ENCODE measurements around the gene MEX3C. TPM values are rescaled to one million over a fixed set of nuclear protein-coding genes. Genes with fewer than 3 reads are reported as not detected.

MEX3C gene
- total and polyA plus RNA-seq, 2 of the 4 experiments (the other 2 are of a cell fraction) = 26.0 to 50.9 TPM

GRCh38 chr18:51162617-51163016, 34.9 kb downstream of the MEX3C start:
- Histone ChIP-seq H4K8ac (ENCODE audit: low read depth in 2 of 2, low read length in 2 of 2) (no peak overlapping the region), H2AFZ (replicated peaks; ENCODE audit: low read length, poor library complexity) (no peak overlapping the region), H3K9me1 (ENCODE audit: insufficient read depth, low read length) (peaks cover 3% of the 10 kb centered on the region; the same call in 1 of the 2 replicates), H2BK15ac (ENCODE audit: low read depth, low read length) (no peak overlapping the region), H3K4me1 (ENCODE audit: control insufficient read depth, insufficient read depth, low read length) (no peaks in the 10 kb centered on the region), H4K91ac (ENCODE audit: insufficient read depth, low read depth, low read length) (no peak overlapping the region), H2AK9ac (replicated peaks; ENCODE audit: low read depth, low read length, poor library complexity) (no peak overlapping the region), H2BK120ac (ENCODE audit: low read depth, low read length) (no peak overlapping the region), H3K36me3 (ENCODE audit: control insufficient read depth, insufficient read depth, low read length) (no peaks in the 10 kb centered on the region), H2BK5ac (ENCODE audit: low read depth, low read length, poor library complexity, severe bottlenecking) (no peak overlapping the region), H3K56ac (ENCODE audit: extremely low read depth, insufficient read depth, low read length) (no peak overlapping the region), H4K5ac (ENCODE audit: low read depth, low read length) (no peak overlapping the region), H3K79me1 (ENCODE audit: low read depth in 1 of 2, low read length in 2 of 2) (no peaks in the 10 kb centered on the region), H3K9ac (ENCODE audit: low read depth, low read length) (no peak overlapping the region), H3K4me2 (ENCODE audit: low read depth, low read length) (no peak overlapping the region), H3K27me3 (ENCODE audit: control insufficient read depth, insufficient read depth, low read length) (no peaks in the 10 kb centered on the region), H3K9me3 (ENCODE audit: control insufficient read depth, insufficient read depth, low read length) (no peaks in the 10 kb centered on the region), H2AK5ac (ENCODE audit: low read depth, low read length) (no peak overlapping the region), H3K18ac (ENCODE audit: low read depth, low read length) (no peak overlapping the region), H2BK20ac (ENCODE audit: low read depth, low read length) (no peak overlapping the region), H3K23ac (ENCODE audit: low read depth, low read length) (no peak overlapping the region), H3K14ac (replicated peaks; ENCODE audit: low read depth, low read length) (no peak overlapping the region), H4K20me1 (ENCODE audit: insufficient read depth, low read length) (no peaks in the 10 kb centered on the region), H3K4me3 (ENCODE audit: insufficient read depth, low read depth, low read length) (no peak overlapping the region), H3K27ac (ENCODE audit: insufficient read depth, low read length) (no peak overlapping the region), H3K4ac (ENCODE audit: low read depth, low read length) (no peak overlapping the region)
- CTCF ChIA-PET = no interaction called here
- ATAC-seq (ENCODE audit: low read depth) (no peak), DNase-seq (no peak)
- intact Hi-C loops (cut with micrococcal nuclease) = no loop called here
- WGBS, 2 experiments (ENCODE audit: extremely low coverage in 2 of 2, insufficient read length in 1 of 2) = no CpG with 5 or more reads among the region's 3 CpGs
- dilution Hi-C loops (cut with HindIII; ENCODE audit: low sequenced_read_pairs, unreplicated experiment) = no loop called here
- in situ Hi-C loops (cut with MboI; ENCODE audit: low sequenced_read_pairs) = no loop called here
- TF ChIP-seq FOS (IDR thresholded peaks at IDR 0.05; ENCODE audit: low read depth, low read length) (no peak), ELK1 (IDR thresholded peaks at IDR 0.05; ENCODE audit: borderline replicate concordance, low read depth, low read length) (no peak), NFE2L2 (IDR thresholded peaks at IDR 0.05; ENCODE audit: low read depth, low read length) (no peak), BHLHE40 (IDR thresholded peaks at IDR 0.05; ENCODE audit: low read depth, low read length) (no peak), CHD1 (IDR thresholded peaks at IDR 0.05; ENCODE audit: low read depth, low read length) (no peak), RAD21 (IDR thresholded peaks at IDR 0.05; ENCODE audit: low read length) (no peak), POLR2A (IDR thresholded peaks at IDR 0.05; ENCODE audit: low read depth, low read length) (no peak), CTCF (conservative IDR thresholded peaks at IDR 0.05; ENCODE audit: low read depth, low read length) (no peak), MXI1 (IDR thresholded peaks at IDR 0.05; ENCODE audit: borderline replicate concordance, low read depth, low read length) (no peak), MAZ (IDR thresholded peaks at IDR 0.05; ENCODE audit: borderline replicate concordance, low read depth, low read length) (no peak), USF2 (IDR thresholded peaks at IDR 0.05; ENCODE audit: low read depth, low read length) (no peak)
- no TSS peak for BruUV-seq (replicated peaks)
- POLR2A ChIA-PET (ENCODE audit: unreplicated experiment) = no interaction called here
